HG02870 (cell line): ENCODE data around the gene ZNF773.

Experiments
- ATAC-seq: cut with Tn5 transposase; IDR thresholded peaks from one replicate; pipeline ENCODE4 v1.9.1; 2021; ENCODE audit warnings: mild to moderate bottlenecking, moderate library complexity; ENCODE audit not compliant: unreplicated experiment

Gene ZNF773

GRCh38 chr19:57557659-57558058 lies 57.9 kb downstream of the ZNF773 start:
- no peak for ATAC-seq
